Erythroblast (primary cell): ENCODE results near the gene CLK3.

Experiments
- GATA1 ChIP-seq: IDR thresholded peaks from 2 replicates; pipeline ENCODE4 v1.6.1; 2011; ENCODE audit warnings: low read depth, mild to moderate bottlenecking, control low read depth, low read length, moderate library complexity
- POLR2A ChIP-seq: IDR thresholded peaks from 2 replicates; pipeline ENCODE4 v1.6.1; 2011; ENCODE audit warnings: mild to moderate bottlenecking, low read length

GRCh38 chr15:74608786-74609185 is 6.8 kb upstream of the CLK3 start:
- TF ChIP-seq POLR2A (no peak), GATA1 (no peak)
